ENCODE data around the gene SND1.
"Not testable (repeated sequence)": the region's sequence is repeated elsewhere in the genome, so short reads cannot be mapped to it uniquely, and the experiment has no call there.

Gene SND1

GRCh38 chr7:127962589-127963361 is 310.8 kb downstream of the SND1 start:
- DNase-seq (ENCODE audit: low spot score): no peak

- DNase-seq (ENCODE audit: low spot score): not testable (repeated sequence)
Observed at GRCh38 chr7:127963850-127964249, 311.9 kb downstream of the SND1 start.

GRCh38 chr7:127967281-127967680 is 315.3 kb downstream of the SND1 start:
- no peak for DNase-seq (ENCODE audit: low spot score)

DNA sequence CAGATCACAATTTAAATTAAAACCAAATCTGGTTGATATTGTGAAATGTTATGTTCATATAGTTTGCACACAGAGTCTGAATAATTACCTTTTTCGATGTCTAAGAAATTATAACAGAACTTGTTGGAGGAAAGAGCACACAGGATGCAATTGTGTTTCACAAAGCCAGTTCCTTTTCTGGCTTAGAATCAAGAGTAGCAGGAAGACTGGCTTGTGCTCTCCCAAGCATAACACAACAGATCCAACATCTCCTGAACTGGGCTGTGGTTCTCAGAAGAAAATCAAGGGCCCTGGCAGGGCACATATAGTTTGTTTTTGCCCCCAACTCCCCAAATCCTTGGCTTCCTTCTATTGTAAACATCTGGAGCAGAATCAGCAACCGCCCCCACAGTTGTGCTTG is 316.6 kb downstream of the SND1 start:
- DNase-seq (ENCODE audit: low spot score): no peak

DNA sequence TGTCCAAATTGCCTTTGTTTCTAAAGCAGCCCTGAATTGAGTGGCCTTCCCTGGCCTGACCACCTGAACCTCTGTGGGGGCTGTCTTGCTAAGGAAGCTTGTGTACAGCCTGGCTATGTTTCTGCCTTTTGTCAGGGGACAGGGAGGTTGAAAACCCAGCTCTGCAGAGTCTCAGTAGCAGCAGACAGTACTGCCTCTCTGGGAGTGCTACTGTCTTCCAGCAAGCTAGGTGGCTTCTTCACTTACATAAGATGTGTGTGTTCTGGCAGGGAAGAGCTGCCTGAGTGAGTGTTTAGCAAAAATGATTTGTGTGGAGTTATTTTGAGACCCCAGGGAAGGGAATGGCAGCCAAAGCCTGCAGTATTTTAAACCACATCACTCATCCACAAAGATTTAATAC is 321.8 kb downstream of the SND1 start:
- no peak for DNase-seq (ENCODE audit: low spot score)

- no peak for DNase-seq (ENCODE audit: low spot score)
Observed at GRCh38 chr7:127974446-127975035, 322.5 kb downstream of the SND1 start.

DNA sequence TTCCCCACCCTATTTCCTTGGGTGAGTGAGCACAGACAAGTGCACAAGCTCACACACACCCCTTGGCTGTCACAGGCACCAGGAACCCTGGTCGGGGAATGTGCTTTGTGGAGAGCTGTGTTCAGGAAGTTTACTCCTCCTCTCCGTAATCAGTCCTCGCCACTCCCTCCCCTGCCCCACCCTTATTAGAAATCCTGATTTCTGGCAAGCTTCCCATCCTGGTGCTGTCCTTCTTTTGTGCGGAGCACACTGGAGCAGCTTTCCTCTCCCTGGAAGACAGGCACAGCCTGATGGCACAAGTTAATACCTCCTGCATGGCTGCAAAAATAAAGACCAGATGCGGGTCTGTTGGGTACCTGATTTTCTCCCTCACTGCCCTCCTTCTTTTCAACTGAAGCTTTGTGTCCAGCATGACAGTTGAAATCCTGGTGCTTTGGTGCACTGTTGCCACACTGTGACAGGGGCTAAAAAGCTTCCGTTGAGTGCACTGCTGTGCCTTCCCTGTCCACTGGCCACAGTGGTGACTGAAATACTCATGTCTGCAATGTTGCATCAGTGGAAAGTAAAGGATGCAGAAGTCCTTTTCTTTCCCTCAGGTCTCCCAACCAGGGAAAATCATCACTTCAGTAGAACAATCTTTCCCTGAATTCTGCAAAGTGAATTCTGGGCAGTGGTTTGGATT is 324.2 kb downstream of the SND1 start:
- peak; percentile 58 for DNase-seq (ENCODE audit: low spot score)

- peak; percentile 72 for DNase-seq (ENCODE audit: low spot score)
Observed at GRCh38 chr7:127976738-127977120, 324.7 kb downstream of the SND1 start.

GRCh38 chr7:127978421-127978820 is 326.4 kb downstream of the SND1 start:
- DNase-seq (ENCODE audit: low spot score): no peak

DNA sequence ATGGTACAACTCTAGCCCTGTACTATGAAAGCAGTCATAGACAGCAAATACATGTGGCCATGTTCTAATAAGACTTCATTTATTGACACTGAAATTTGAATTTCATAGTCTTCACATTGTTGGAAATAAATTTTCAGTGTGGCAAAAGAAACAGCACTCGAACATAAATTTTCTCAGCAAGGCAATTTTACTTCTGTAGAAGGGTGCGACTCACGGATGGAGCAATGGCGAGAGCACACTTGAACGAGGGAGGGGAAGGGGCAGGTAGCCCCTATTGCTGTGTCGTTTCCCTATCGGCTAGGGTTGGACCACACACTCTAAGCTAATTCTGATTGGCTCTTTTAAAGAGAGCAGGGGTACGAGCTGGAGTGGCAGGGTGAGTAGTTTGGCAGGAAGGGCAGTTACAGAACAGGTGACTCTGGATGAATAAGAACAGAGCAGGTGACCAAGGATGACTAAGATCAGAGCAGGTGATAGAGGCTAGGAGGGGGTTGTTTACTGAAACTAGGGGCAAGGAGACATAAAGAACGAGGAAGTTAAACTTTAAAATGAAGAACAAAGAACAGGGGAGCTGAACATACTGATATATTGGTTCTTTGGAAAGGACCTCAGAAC is 327.2 kb downstream of the SND1 start:
- DNase-seq (ENCODE audit: low spot score): no peak

GRCh38 chr7:127979728-127980126 is 327.7 kb downstream of the SND1 start:
- DNase-seq (ENCODE audit: low spot score): no peak

DNA sequence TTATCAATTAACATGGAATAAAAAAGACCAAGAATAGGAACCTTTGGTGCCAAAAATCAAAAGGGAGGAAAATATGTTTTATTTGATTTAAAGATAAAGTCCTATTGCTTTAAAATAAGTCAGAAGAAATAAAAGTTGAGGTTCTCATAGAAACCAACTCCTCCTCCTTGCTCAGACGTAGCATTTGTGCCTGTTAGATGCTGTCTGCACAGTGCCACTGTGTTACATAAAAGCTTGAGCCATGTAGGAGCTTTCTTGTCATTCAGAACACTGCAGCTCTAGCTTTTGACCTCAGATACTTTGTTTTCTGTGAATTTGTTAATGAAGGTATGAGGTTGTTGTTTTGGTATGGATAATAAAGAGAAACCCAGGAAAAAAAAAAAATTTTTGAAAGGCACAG is 328.9 kb downstream of the SND1 start:
- no peak for DNase-seq (ENCODE audit: low spot score)

GRCh38 chr7:127981965-127982364 is 330.0 kb downstream of the SND1 start:
- no peak for DNase-seq (ENCODE audit: low spot score)

- DNase-seq (ENCODE audit: low spot score): no peak
Observed at GRCh38 chr7:127983804-127984332, 331.9 kb downstream of the SND1 start.

- no peak for DNase-seq (ENCODE audit: low spot score)
Observed at GRCh38 chr7:127986581-127987521, 334.9 kb downstream of the SND1 start.

DNA sequence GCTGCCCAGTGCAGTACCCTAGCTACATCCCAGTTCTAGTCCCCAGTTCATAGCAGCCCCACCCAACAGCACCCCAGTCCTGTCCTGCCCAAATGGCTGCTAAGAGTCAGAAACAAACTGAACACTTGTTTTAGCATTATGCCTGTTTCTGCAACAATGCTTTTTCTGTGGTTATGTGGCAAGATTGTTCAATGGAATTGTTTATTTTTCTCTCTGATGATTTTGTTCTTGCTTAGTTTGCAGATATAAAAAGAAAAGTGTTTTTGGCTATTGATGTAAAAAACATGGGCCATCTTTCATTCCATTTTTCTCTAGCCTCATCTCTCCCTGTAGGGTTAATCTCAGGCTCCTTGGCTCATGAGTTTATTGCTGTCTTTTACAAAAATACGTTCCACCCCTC is 336.8 kb downstream of the SND1 start:
- no peak for DNase-seq (ENCODE audit: low spot score)

DNA sequence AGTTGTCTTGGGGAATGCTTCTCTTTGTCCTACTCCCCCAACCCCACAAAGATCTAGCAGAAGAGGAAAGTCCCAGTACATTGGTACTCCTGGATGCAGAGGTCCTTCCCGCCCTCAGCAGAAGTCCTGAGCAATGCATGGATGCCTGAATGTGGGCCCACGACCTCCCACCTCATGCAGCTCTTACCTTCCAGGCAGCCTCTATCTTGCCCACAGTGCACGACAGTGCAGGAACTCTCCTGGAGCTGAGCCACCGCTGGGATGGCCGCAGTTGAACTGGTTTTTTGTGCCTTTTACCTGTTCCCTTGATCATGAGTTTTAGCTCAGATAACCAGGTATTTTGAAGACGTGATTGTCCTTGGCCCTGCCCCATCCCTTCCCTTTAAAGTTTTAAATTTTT is 341.3 kb downstream of the SND1 start:
- no peak for DNase-seq (ENCODE audit: low spot score)

GRCh38 chr7:127993987-127994386 is 342.0 kb downstream of the SND1 start:
- no peak for DNase-seq (ENCODE audit: low spot score)

DNA sequence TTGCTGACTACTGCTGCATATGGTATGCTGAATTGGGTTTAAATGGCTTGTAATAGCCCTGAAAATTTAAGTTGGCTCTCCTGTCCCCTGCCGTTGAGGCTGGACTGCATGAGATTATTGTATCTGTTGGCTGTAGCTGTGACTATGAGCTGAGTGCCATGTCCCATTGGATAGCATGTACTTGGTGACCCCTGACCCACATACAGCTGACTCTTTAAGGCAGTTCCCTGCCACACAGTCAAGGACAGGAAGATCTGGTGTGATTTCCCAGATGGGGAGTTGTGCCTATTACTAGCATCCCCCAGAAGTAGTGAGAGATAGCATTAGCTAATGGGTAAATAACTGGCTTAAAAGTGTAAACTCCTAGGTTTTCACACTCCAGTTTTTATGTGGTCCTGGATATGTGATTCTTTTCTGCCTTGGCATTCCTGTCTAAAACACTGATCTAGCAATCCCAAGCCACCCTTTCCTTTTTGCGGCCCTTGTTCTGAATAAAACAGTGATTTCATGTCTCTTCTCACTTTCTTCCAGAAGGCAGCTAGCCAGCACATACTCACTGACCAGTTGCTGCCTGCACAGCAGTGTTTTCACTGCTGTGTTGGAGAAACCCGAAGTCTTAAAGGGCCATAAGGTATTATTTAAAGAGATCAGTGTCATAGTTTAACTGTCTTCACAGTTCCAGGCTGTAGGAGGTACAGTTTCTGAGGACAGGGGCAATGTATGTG is 343.3 kb downstream of the SND1 start:
- no peak for DNase-seq (ENCODE audit: low spot score)

DNA sequence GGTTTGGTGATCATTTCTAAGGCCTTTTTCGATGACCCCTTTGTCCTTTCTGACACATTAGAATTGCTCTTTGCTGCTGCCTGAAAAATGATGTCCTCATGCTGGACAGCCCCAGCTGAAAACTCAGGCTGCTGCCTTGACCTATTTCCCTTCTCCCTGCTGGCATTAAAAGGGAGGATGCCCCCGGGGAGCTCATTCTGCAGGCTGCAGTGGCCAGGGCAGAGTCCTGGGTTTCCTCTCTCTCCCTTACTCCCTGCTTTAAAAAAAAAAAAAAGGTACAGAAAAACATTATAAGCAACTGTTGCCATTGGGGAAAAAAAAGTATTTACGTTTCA is 343.9 kb downstream of the SND1 start:
- DNase-seq (ENCODE audit: low spot score): no peak
